Natural killer cell (primary cell): ENCODE data around the gene TIGD7. TPM values are rescaled to one million over a fixed set of nuclear protein-coding genes. Genes with fewer than 3 reads are reported as not detected.

Source experiments
- ATAC-seq, 3 donors: fragments of 150-1000 bp in 2 of 3; fragments of 200-7000 bp in 1 of 3; cut with Tn5 transposase; 1 replicate in 1 of 3; 2 replicates in 2 of 3; pipeline ENCODE4 v1.10.0; 2021; ENCODE audit warnings: mild to moderate bottlenecking in 2 of 3, moderate library complexity in 2 of 3
- DNase-seq, 2 donors: peaks; one replicate each; pipeline versions ENCODE4 v3.0.0 to v3.0.0-alpha.2; 2013 to 2021; ENCODE audit warnings: mixed read lengths in 1 of 2
- H3K27ac ChIP-seq: one replicate; pipeline ENCODE4 v1.5.1; 2013; ENCODE audit warnings: mild to moderate bottlenecking, low read length
- H3K27me3 ChIP-seq: one replicate; pipeline ENCODE4 v1.6.1; 2013; ENCODE audit warnings: low read length; ENCODE audit not compliant: control insufficient read depth, insufficient read depth
- H3K36me3 ChIP-seq: one replicate; pipeline ENCODE4 v1.6.1; 2013; ENCODE audit warnings: low read length; ENCODE audit not compliant: control insufficient read depth, insufficient read depth
- H3K4me1 ChIP-seq: one replicate; pipeline ENCODE4 v1.6.1; 2013; ENCODE audit warnings: low read length; ENCODE audit not compliant: control insufficient read depth, insufficient read depth
- H3K4me3 ChIP-seq: one replicate; pipeline ENCODE4 v1.5.1; 2013; ENCODE audit warnings: low read length
- H3K9me3 ChIP-seq: one replicate; pipeline ENCODE4 v1.6.1; 2013; ENCODE audit warnings: low read length; ENCODE audit not compliant: control insufficient read depth, insufficient read depth
- H3K27ac Mint-ChIP-seq, 2 donors: one replicate each; pipeline ENCODE4 v1.8.0; 2022; ENCODE audit warnings: mild to moderate bottlenecking in 2 of 2, mixed read lengths in 2 of 2, moderate library complexity in 1 of 2
- H3K27me3 Mint-ChIP-seq, 2 donors: one replicate each; pipeline ENCODE4 v1.8.0; 2022; ENCODE audit warnings: low read depth in 2 of 2, mixed read lengths in 2 of 2
- H3K36me3 Mint-ChIP-seq: one replicate; pipeline ENCODE4 v1.8.0; 2022; ENCODE audit warnings: mixed read lengths
- H3K4me1 Mint-ChIP-seq, 2 donors: one replicate each; pipeline ENCODE4 v1.8.0; 2022; ENCODE audit warnings: mixed read lengths in 2 of 2
- H3K4me3 Mint-ChIP-seq: one replicate; pipeline ENCODE4 v1.8.0; 2022; ENCODE audit warnings: mild to moderate bottlenecking, moderate library complexity, mixed read lengths
- H3K9me3 Mint-ChIP-seq, 2 donors: one replicate each; pipeline ENCODE4 v1.8.0; 2022; ENCODE audit warnings: mixed read lengths in 2 of 2
- WGBS: methylation state at CpG from one replicate; pipeline ENCODE4 v1.1.7; 2013; ENCODE audit warnings: missing lambda C conversion rate; ENCODE audit not compliant: insufficient coverage; 5-methylcytosine and 5-hydroxymethylcytosine counted together
- intact Hi-C: fragments of 100-400 bp; cut with micrococcal nuclease; formaldehyde crosslinking; loops from one replicate; pipeline ENCODE4 v1.14.2; 2022
- total RNA-seq, 4 donors: library from RNA; stranded (reverse); fragments of 120-200 nt in 1 of 4; gene quantifications; one replicate each; pipeline versions ENCODE4 v1.2.3 to v1.2.4, GENCODE V29; 2013 to 2022
- TF ChIP-seq, protein P1 (sequence below): fragments of 200-600 bp; IDR thresholded peaks from one replicate; pipeline ENCODE4 v1.8.0; 2022; ENCODE audit warnings: antibody characterized with exemption

The TIGD7 gene, protein sequence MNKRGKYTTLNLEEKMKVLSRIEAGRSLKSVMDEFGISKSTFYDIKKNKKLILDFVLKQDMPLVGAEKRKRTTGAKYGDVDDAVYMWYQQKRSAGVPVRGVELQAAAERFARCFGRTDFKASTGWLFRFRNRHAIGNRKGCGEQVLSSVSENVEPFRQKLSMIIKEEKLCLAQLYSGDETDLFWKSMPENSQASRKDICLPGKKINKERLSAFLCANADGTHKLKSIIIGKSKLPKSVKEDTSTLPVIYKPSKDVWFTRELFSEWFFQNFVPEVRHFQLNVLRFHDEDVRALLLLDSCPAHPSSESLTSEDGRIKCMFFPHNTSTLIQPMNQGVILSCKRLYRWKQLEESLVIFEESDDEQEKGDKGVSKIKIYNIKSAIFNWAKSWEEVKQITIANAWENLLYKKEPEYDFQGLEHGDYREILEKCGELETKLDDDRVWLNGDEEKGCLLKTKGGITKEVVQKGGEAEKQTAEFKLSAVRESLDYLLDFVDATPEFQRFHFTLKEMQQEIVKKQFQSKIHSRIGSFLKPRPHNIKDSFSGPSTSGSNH
- total RNA-seq: 1 to 10 TPM; 3.7 to 9.1 (median 3.7) TPM
- total RNA-seq (2013): 18.6 TPM

DNA sequence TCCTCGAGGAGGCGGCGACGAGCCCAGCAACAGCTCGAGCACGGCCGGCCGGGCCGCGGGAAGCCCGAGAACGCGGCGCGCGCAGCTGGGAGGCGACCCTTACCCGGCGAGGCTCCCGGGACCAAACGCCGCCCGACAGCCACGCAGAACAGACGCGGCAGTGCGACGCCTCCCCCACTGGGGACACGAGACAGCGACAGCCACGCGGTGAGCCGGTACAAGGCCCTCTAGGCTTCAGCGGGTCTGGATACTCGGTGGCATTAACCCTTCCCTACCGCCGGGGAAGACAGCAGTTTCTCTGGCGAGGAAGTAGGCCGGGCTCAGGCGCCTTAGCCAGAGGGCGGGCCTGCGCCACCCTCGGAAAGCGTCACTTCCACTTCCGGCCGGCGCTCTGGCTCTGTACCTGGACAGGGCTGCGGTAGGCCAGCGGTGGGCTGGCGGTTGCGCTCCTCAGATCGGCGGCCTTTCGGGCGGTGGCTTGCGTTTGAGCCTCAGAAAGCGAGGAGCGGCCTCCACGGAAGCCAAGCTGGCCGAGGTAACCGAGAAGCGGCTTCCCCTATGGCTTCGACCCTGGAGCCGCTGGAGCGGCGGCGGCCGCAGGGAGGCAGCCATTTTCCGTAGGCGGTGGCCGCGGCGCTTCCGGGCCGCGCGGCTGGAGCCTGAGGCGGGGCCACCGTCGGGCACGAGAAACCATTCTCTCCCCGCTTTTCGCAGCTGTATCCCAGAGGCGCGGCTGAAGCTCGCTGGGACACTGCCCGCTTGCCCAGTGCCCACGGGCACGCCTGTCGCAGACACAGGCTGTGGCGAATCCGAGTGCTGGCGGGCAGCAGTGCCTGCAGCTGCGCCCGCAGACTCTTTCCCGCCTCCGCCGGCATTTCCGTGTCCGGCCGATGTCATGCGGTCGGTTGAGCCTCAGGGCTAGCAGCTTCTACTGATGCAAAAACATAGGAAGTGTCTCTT, at the start of gene TIGD7, which contains the start of gene ZNF75A:
Gene TIGD7, minus strand, starts transcription at position 322 of the 960 bp plus-strand sequence. CDS start 4,816 bp downstream, outside the sequence.
Gene ZNF75A, plus strand, starts transcription at position 389 of the 960 bp plus-strand sequence. CDS start 2,932 bp downstream, outside the sequence.
- Histone ChIP-seq H3K9me3 (peaks cover 39% of the 10 kb centered on the region), H3K4me1 (peaks cover 20% of the 10 kb centered on the region), H3K27me3 (no peaks in the 10 kb centered on the region), H3K27ac (peak within 1 kb of the TSS; percentile 89), H3K36me3 (peaks cover 11% of the 10 kb centered on the region), H3K4me3 (peak within 1 kb of the TSS; percentile 74)
- DNase-seq (peak; percentile 80 to 93), ATAC-seq (peak; percentile 92 to 98 (median 93))
- Mint-ChIP-seq H3K27me3 (no peaks in the 10 kb centered on the region), H3K36me3 (peaks cover 27% of the 10 kb centered on the region), H3K9me3 (peaks cover 5 to 17% of the 10 kb centered on the region in 2 donors), H3K27ac (peak within 1 kb of the TSS; percentile 81 to 84), H3K4me3 (peak within 1 kb of the TSS; percentile 76), H3K4me1 (peaks cover 11 to 21% of the 10 kb centered on the region in 2 donors)
- intact Hi-C loops: loop anchor here (1.0 to 10.0 kb wide), 2 partner anchors 22 to 59 kb away; partner anchors contain the start of gene ZNF263
- TF ChIP-seq, protein P1, sequence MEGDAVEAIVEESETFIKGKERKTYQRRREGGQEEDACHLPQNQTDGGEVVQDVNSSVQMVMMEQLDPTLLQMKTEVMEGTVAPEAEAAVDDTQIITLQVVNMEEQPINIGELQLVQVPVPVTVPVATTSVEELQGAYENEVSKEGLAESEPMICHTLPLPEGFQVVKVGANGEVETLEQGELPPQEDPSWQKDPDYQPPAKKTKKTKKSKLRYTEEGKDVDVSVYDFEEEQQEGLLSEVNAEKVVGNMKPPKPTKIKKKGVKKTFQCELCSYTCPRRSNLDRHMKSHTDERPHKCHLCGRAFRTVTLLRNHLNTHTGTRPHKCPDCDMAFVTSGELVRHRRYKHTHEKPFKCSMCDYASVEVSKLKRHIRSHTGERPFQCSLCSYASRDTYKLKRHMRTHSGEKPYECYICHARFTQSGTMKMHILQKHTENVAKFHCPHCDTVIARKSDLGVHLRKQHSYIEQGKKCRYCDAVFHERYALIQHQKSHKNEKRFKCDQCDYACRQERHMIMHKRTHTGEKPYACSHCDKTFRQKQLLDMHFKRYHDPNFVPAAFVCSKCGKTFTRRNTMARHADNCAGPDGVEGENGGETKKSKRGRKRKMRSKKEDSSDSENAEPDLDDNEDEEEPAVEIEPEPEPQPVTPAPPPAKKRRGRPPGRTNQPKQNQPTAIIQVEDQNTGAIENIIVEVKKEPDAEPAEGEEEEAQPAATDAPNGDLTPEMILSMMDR: no peak
- 2% methylated on average over 103 of the region's 103 CpGs for WGBS

DNA sequence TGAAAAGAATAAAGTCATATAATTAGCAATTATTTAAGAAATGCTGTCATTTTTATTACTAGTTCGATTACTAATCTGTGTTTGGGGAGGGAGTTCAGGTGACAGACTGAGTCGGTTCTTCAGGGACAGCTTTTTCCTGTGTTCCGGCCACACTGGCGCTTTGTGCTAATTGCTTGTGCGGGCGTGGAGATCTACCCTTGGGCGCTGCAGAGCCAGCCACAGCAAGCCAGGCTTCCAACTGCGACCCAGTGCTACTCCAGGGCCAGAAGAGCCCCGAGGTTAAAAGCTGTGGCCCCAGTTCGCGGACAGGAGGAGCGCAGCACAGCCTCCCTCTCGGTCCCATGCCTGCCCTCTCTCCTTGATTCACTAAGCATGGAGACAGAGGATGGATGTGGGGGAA, 43.9 kb upstream of the TIGD7 start:
- H3K9me3 ChIP-seq: no peaks in the 10 kb centered on the region
- no peak overlapping the region for H3K27ac Mint-ChIP-seq
- no peak overlapping the region for H3K27ac ChIP-seq
- H3K4me3 ChIP-seq: no peak overlapping the region
- H3K27me3 ChIP-seq: no peaks in the 10 kb centered on the region
- H3K4me1 ChIP-seq: no peaks in the 10 kb centered on the region
- intact Hi-C loops: no loop called here
- DNase-seq (no peak), ATAC-seq (no peak)
- no peaks in the 10 kb centered on the region for H3K4me1 Mint-ChIP-seq
- TF ChIP-seq, protein P1: no peak
- WGBS: 61% methylated on average over 12 of the region's 13 CpGs
- H3K4me3 Mint-ChIP-seq: no peak overlapping the region
- H3K36me3 ChIP-seq: no peaks in the 10 kb centered on the region
- no peaks in the 10 kb centered on the region for H3K9me3 Mint-ChIP-seq
- H3K27me3 Mint-ChIP-seq: peaks cover 3 to 9% of the 10 kb centered on the region in 2 donors
- no peaks in the 10 kb centered on the region for H3K36me3 Mint-ChIP-seq

DNA sequence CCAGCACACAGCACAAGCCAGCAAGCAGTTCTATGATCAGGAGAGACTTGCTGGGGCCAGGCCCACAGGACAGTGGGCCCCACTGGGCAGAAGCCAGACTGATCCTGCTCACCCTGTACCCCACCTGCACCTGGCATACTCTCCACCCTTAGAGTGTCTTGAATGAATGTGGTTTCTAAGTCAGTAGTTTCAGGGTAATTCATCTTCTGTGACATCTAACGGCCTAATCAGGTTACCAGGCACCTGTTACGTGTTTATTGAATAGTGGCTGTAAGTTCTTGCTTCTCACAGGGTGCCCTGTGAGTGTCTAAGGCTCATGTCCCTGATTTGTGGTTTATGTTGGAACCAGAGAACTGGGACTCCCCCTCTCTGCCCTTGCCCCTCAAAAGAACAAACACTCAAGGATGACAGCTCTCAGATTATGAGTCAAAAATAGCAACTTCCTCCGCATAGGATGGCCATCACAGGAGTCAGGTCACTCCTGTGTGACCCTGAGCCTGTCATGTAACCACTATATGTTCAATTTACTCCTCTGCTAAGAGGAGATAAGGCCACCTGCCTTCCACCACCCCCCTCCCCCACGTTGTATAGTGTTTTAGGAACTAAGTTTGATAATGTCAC, 43.4 kb upstream of the TIGD7 start:
- Histone ChIP-seq H3K4me1 (no peaks in the 10 kb centered on the region), H3K36me3 (no peaks in the 10 kb centered on the region), H3K27ac (no peak overlapping the region), H3K27me3 (no peaks in the 10 kb centered on the region), H3K4me3 (no peak overlapping the region), H3K9me3 (no peaks in the 10 kb centered on the region)
- H3K36me3 Mint-ChIP-seq: no peaks in the 10 kb centered on the region
- H3K9me3 Mint-ChIP-seq: no peaks in the 10 kb centered on the region
- intact Hi-C loops: no loop called here
- WGBS: 29% methylated on average over 3 of the region's 4 CpGs
- ATAC-seq (no peak), DNase-seq (no peak)
- TF ChIP-seq, protein P1: no peak
- no peak overlapping the region for H3K27ac Mint-ChIP-seq
- H3K4me1 Mint-ChIP-seq: no peaks in the 10 kb centered on the region
- peaks cover 3 to 7% of the 10 kb centered on the region in 2 donors for H3K27me3 Mint-ChIP-seq
- no peak overlapping the region for H3K4me3 Mint-ChIP-seq
